ENCODE results near the gene PXDC1. TPM values are rescaled to one million over a fixed set of nuclear protein-coding genes. Genes with fewer than 3 reads are reported as not detected.

The PXDC1 gene
- 67.0 and 106 TPM in 2 replicates for total RNA-seq

GRCh38 chr6:3751077-3751729, at the start of gene PXDC1:
Gene PXDC1, minus strand, starts transcription at chr6:3751713. Its CDS starts 182 bp downstream, at chr6:3751531.

Other genes with a start within 250 kb of the PXDC1 start
- 7.8 and 13.7 TPM in 2 replicates for gene FAM50B, start 97.7 kb upstream of the PXDC1 start, total RNA-seq

Data from mesangial cell (primary cell).